Measurements from ENCODE around the gene TMEM198. TPM values are rescaled to one million over a fixed set of nuclear protein-coding genes. Genes with fewer than 3 reads are reported as not detected.

The TMEM198 gene
- total RNA-seq, 4 donors from 2014 or later = 0.68 to 1.7 (median 1.5) TPM; not detected in 1

DNA sequence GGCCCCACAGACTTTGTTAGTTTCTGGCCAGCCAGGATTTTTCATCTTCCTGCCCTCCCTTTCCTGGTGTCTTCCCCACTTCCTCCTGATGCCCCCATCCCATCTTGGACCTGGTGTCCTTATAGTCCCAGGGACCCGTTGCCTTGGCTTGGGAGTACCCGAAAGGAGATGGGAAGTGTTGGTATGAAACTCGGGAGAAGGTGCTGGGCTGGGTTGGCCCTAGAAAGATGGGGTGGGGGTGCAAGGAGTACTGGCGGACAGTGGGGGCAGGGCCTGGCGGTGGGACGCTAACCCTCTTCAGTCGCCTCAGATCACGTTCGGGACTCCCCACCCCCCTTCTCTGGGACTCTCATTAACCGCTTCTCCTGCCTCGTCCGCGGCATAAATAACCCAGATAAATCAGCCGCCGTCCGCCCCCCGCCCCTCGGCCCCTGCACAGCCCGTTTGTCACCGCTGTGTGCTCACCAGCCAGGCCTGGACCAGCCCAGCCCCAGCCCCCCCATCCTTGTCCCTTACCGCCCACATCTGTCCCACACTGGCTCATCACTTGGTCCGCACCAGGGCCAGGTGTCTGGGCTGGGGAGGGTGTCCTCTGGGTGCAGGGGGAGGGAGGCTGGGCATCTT lies 33.2 kb upstream of the TMEM198 start:
- TF ChIP-seq, protein P1, sequence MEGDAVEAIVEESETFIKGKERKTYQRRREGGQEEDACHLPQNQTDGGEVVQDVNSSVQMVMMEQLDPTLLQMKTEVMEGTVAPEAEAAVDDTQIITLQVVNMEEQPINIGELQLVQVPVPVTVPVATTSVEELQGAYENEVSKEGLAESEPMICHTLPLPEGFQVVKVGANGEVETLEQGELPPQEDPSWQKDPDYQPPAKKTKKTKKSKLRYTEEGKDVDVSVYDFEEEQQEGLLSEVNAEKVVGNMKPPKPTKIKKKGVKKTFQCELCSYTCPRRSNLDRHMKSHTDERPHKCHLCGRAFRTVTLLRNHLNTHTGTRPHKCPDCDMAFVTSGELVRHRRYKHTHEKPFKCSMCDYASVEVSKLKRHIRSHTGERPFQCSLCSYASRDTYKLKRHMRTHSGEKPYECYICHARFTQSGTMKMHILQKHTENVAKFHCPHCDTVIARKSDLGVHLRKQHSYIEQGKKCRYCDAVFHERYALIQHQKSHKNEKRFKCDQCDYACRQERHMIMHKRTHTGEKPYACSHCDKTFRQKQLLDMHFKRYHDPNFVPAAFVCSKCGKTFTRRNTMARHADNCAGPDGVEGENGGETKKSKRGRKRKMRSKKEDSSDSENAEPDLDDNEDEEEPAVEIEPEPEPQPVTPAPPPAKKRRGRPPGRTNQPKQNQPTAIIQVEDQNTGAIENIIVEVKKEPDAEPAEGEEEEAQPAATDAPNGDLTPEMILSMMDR (IDR thresholded peaks at IDR 0.05; ENCODE audit: low read depth) = no peak

GRCh38 chr2:219511547-219512325 lies 32.1 kb upstream of the TMEM198 start:
- TF ChIP-seq, protein P1 (IDR thresholded peaks at IDR 0.05; ENCODE audit: low read depth) = no peak

- TF ChIP-seq, protein P1 (IDR thresholded peaks at IDR 0.05; ENCODE audit: low read depth) = no peak
Measured at GRCh38 chr2:219512524-219513216, 31.2 kb upstream of the TMEM198 start.

GRCh38 chr2:219513787-219514186 lies 30.0 kb upstream of the TMEM198 start:
- TF ChIP-seq, protein P1 (IDR thresholded peaks at IDR 0.05; ENCODE audit: low read depth) = no peak

- TF ChIP-seq, protein P1 (IDR thresholded peaks at IDR 0.05; ENCODE audit: low read depth) = no peak
Measured at GRCh38 chr2:219514196-219514761, 29.5 kb upstream of the TMEM198 start, which contains the start of gene ASIC4. TSS of gene ASIC4 (plus strand) at chr2:219514482. CDS start at chr2:219514725, 243 bp downstream.

- TF ChIP-seq, protein P1 (IDR thresholded peaks at IDR 0.05; ENCODE audit: low read depth) = no peak
Measured at GRCh38 chr2:219514836-219515235, 29.0 kb upstream of the TMEM198 start.

Data from subcutaneous adipose tissue (tissue), 4 donors.